HG03520 (cell line): Measurements from ENCODE around the gene UBN2.

Experiments
- ATAC-seq: cut with Tn5 transposase; IDR thresholded peaks from one replicate; pipeline ENCODE4 v1.9.1; 2021; ENCODE audit warnings: mild to moderate bottlenecking, moderate library complexity; ENCODE audit not compliant: unreplicated experiment

UBN2 gene

GRCh38 chr7:139231513-139232376 lies 708 bp downstream of the UBN2 start:
- ATAC-seq, result peak; percentile 25

- ATAC-seq, result no peak
These were observed 1.3 kb downstream of the UBN2 start for GRCh38 chr7:139232377-139232717.

GRCh38 chr7:139232904-139233303 lies 1.9 kb downstream of the UBN2 start:
- ATAC-seq, result no peak

GRCh38 chr7:139241258-139241657 lies 10.2 kb downstream of the UBN2 start:
- ATAC-seq, result no peak

DNA sequence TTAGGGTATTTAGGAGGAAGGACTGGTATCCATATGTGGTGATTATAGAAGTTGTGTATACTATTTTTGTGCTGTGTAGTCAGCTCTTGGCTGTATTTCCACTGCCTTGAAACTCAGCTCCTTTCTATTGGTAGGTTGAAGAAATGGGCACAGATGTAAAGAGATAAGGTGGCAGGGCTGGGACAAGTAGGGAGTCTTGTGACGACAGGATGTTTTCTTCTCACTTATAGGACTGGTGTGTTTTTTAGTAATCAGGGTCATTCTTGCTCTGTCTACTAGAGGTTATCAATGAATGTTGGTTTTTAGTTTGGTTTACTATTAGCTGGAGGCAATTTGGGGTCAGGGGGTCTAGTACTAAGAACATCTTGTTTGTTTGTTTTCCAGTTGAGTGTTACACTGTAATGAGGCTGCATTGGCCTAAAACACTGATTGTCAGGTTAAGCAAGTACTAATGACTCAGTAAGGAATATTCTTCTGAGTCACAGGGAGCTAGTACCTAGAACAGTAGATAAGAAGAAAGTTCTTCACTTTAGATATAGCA lies 11.8 kb downstream of the UBN2 start:
- no peak for ATAC-seq

DNA sequence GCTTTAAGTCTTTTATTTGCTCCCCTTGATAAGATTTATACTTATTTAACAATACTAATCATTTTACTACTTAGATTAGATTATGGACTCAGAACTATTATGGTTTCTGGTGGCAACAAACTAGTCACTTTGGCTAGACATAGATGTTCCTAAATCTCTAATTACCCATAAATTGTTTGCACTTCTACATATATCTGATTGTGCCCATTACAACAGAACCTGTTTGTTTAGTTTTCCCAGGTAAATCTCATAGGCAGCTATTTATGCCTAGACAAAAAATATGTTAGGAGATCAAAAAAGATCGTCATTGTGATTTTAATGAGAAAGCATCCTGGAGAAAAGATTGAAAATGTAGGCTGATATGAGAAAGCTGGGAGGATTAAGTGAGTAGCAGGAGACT lies 14.4 kb downstream of the UBN2 start:
- no peak for ATAC-seq

- ATAC-seq, result no peak
These were observed 15.5 kb downstream of the UBN2 start for GRCh38 chr7:139246494-139246893.

- ATAC-seq, result no peak
These were observed 15.9 kb downstream of the UBN2 start for GRCh38 chr7:139246905-139247304.

DNA sequence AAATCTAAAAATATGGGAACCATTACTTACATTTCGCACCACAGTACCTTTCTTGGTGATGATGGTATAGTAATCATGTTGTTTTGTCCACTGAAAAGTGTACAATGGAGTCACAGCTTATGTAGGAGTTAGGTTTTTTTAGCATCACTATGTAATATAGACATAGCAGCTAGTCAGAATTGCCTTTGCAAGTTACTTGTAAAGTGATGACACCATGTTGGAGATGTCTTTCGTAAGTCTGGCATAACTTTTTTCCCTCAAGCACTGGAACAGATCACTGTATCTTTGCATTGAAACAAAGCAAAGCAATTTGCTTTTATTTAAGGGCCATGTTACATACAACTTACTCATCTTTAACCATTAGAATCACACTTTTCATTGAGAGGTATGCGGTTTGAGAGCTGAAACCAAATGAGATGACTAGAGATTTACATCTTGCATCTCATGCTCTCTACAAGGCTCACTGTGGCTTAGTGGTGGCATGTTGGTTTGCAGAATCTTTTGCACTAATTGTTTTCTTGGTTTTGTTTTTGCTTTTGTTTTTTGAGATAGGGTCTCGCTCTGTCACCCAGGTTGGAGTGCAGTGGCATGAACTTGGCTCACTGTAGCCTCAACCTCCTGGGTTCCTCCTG lies 18.3 kb downstream of the UBN2 start:
- no peak for ATAC-seq

GRCh38 chr7:139252451-139252850 lies 21.4 kb downstream of the UBN2 start:
- ATAC-seq, result no peak

DNA sequence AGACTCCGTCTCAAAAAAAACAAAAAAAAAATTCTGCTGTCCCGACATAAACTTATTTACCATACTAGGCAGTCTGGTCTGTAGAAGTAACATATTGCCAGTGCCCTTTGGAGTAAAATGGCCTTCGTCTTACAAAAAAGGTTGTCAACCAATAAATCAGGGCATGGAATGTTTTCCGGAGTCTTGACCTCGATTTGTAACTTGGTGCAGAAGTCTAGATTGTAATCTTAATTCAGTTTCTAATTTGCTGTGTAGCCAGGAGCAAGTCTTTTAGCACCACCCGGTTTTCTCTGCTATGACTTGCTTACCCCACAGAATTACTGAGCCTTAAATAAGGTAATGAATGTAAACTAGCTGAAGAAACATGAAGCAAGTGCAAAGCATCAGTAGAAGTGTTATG lies 23.2 kb downstream of the UBN2 start:
- ATAC-seq, result no peak

DNA sequence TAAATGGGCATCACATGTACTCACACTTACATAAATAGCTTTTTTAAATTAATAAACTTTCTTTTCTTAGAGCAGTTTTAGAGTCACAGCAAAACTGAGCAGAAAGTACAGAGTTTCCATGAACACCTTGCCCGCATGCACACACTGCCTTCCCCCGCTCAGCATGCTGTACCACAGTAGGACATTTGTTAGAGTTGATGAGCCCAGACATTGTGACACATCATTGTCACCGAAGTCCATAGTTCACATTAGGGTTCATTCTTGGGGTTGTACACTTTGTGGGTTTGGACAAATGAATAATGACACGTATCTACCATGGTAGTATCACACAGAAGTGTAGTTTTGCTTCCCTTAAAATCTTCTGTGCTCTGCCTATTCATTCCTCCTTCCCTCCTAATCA lies 23.7 kb downstream of the UBN2 start:
- ATAC-seq, result no peak

DNA sequence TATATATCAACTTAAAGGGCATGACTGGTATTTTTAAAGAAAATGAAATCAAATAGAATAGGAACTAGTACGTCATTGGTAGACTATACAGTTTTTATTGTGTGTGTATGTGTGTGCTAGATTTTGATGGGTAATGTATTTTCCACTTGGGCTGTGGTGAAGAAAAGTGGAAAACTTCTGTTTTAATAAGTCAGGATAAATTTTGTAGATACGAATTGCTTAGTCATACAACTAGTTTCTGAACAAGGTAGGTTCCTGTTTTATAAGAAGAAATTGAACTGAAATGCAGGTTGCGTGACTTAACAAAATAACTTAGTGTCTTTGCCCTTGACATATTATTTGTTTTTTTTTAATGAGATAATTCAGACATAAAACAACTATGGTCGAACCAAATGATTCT lies 24.3 kb downstream of the UBN2 start:
- no peak for ATAC-seq

DNA sequence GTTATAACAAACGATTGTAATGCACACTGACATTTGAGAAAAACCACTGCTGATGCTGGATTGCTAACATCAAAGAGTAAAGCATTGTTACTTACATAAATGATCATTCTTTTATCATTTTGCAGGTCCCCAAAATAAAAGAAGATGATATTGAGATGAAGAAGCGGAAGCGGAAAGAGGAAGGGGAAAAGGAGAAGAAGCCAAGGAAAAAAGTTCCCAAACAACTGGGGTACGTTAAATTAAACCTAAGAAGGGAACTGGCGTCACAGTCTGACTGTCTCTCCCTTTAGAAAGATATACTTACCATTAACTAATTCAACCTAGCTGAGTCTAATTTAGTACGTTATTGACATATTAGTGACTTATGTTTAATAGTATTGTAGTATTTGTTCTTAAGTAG lies 28.1 kb downstream of the UBN2 start:
- ATAC-seq, result no peak

- ATAC-seq, result no peak
These were observed 33.2 kb downstream of the UBN2 start for GRCh38 chr7:139264220-139264619.

- no peak for ATAC-seq
These were observed 34.6 kb downstream of the UBN2 start for GRCh38 chr7:139265673-139266072.

DNA sequence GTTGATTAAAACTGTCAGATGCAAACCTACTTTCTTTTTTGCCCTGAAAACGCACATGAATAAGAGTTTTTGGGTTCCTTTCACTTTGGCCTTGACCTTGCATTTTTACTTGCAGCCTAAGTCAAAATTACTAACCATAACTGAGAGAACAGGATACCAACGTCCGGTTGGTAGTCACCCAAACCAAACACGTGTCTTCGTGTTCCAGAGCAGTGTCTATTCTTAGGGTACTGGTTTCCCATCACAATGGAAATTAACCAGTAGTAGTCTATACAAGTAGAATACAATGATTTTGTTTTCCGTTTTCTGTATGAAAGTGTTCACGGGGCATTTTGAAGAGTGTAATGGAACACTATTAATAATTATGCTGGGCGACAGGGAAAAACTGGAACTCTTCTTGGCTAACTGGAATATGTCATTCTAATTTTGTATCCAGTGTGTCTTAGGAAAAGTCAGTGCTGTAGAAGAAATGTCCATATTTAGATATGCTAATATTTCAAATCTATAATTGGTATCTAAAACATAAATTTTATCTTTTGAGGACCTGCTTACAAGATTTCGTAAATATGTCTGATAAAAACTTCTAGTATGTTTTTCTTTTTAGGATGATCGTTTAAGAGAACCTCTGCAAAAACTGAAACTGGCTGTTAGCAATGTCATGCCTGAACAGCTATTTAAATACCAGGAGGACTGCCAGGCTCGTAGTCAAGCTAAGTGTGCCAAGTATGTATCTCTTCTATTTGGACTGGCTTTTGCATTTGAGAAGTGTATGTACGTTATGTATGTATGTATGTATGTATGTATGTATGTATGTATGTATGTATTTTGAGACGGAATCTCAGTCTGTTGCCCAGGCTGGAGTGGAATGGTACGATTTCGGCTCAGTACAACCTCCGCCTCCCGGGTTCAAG lies 40.9 kb downstream of the UBN2 start:
- no peak for ATAC-seq

DNA sequence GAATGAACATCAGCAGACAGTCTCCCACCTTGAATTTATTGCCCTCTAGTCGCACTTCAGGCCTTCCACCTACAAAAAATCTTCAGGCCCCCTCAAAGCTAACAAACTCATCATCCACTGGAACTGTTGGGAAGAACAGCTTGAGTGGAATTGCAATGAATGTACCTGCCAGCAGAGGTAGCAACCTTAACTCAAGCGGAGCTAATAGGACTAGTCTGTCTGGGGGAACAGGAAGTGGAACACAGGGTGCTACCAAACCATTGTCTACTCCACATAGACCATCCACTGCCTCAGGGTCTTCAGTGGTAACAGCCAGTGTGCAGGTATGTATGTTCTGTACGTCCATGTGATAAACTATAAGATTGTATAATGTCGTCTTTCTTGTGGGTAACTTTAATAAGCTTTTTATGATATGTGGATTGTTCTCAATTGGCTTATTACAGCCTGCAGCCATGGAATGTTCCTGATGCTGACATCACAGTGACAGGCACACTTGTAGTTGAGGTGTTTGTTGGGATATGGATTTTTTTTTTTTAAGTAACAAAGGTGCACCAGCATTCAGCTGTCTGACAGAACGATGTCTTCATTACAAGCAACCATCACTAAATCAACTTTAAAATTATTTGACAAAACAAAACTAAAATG lies 53.3 kb downstream of the UBN2 start:
- no peak for ATAC-seq

DNA sequence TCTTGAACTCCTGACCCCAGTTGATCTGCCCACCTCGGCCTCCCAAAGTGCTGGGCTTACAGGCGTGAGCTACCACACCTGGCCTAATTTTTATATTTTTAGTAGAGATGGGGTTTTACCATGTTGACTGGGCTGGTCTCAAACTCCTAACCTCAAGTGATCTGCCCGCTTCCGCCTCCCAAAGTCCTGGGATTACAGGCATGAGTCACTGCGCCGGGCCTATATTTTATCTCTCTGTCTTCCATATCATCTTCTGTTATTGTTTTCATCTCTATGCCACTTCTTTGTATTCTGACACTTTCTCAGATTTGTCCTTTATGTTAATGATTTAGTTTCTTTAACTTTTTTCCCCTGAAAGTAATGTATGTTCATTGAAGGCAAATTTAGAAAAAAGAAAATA lies 55.1 kb downstream of the UBN2 start:
- ATAC-seq, result no peak

GRCh38 chr7:139292821-139293220 lies 61.8 kb downstream of the UBN2 start:
- ATAC-seq, result no peak

- no peak for ATAC-seq
These were observed 62.5 kb downstream of the UBN2 start for GRCh38 chr7:139293534-139293933.
